ENCODE results near the gene KCNJ3.

The KCNJ3 gene

GRCh38 chr2:154698296-154698720 lies at the start of gene KCNJ3:
KCNJ3 (plus strand) TSS chr2:154698695; CDS start chr2:154698776, 81 bp downstream.
- no peak for DNase-seq (ENCODE audit: low spot score)

GRCh38 chr2:154655499-154655898 lies 43.0 kb upstream of the KCNJ3 start:
- DNase-seq (ENCODE audit: low spot score) = no peak

- no peak for DNase-seq (ENCODE audit: low spot score)
Observed at GRCh38 chr2:154658854-154659253, 39.6 kb upstream of the KCNJ3 start.

- no peak for DNase-seq (ENCODE audit: low spot score)
Observed at GRCh38 chr2:154664248-154664647, 34.2 kb upstream of the KCNJ3 start.

GRCh38 chr2:154670083-154670482 lies 28.4 kb upstream of the KCNJ3 start:
- DNase-seq (ENCODE audit: low spot score) = no peak

GRCh38 chr2:154673694-154674093 lies 24.8 kb upstream of the KCNJ3 start:
- no peak for DNase-seq (ENCODE audit: low spot score)

GRCh38 chr2:154677401-154677800 lies 21.1 kb upstream of the KCNJ3 start:
- DNase-seq (ENCODE audit: low spot score) = no peak

GRCh38 chr2:154681741-154682140 lies 16.8 kb upstream of the KCNJ3 start:
- no peak for DNase-seq (ENCODE audit: low spot score)

- DNase-seq (ENCODE audit: low spot score) = no peak
Observed at GRCh38 chr2:154686162-154686561, 12.3 kb upstream of the KCNJ3 start.

GRCh38 chr2:154688373-154688772 lies 10.1 kb upstream of the KCNJ3 start:
- no peak for DNase-seq (ENCODE audit: low spot score)

- DNase-seq (ENCODE audit: low spot score) = no peak
Observed at GRCh38 chr2:154689158-154689557, 9.3 kb upstream of the KCNJ3 start.

GRCh38 chr2:154692927-154693326 lies 5.6 kb upstream of the KCNJ3 start:
- no peak for DNase-seq (ENCODE audit: low spot score)

- DNase-seq (ENCODE audit: low spot score) = no peak
Observed at GRCh38 chr2:154693741-154694340, 4.7 kb upstream of the KCNJ3 start.

- DNase-seq (ENCODE audit: low spot score) = no peak
Observed at GRCh38 chr2:154694881-154695280, 3.6 kb upstream of the KCNJ3 start.

GRCh38 chr2:154696369-154696768 lies 2.1 kb upstream of the KCNJ3 start:
- DNase-seq (ENCODE audit: low spot score) = no peak

GRCh38 chr2:154696810-154697417 lies 1.6 kb upstream of the KCNJ3 start:
- DNase-seq (ENCODE audit: low spot score) = no peak

- no peak for DNase-seq (ENCODE audit: low spot score)
Observed at GRCh38 chr2:154697418-154698252, 860 bp upstream of the KCNJ3 start.

- DNase-seq (ENCODE audit: low spot score) = no peak
Observed at GRCh38 chr2:154698721-154699574, 453 bp downstream of the KCNJ3 start.

- DNase-seq (ENCODE audit: low spot score) = no peak
Observed at GRCh38 chr2:154699575-154699930, 1.1 kb downstream of the KCNJ3 start.

- no peak for DNase-seq (ENCODE audit: low spot score)
Observed at GRCh38 chr2:154700136-154700535, 1.6 kb downstream of the KCNJ3 start.

GRCh38 chr2:154704991-154705390 lies 6.5 kb downstream of the KCNJ3 start:
- DNase-seq (ENCODE audit: low spot score) = no peak

GRCh38 chr2:154706660-154707059 lies 8.2 kb downstream of the KCNJ3 start:
- DNase-seq (ENCODE audit: low spot score) = no peak

All from CD4-positive, alpha-beta T cell treated with Interleukin-15 for 4 hours (primary cell).